Stimulated activated CD4-positive, alpha-beta T cell treated with anti-CD3 and anti-CD28 coated beads, TNF-alpha, amount 100 ng/mL, for 4 hours (primary cell): Measurements from ENCODE around the gene PAX7.

Source experiments
- DNase-seq, 3 experiments: peaks; one replicate each; pipeline ENCODE4 v3.0.0-alpha.2; 2020; ENCODE audit warnings: low read depth in 3 of 3

The PAX7 gene

DNA sequence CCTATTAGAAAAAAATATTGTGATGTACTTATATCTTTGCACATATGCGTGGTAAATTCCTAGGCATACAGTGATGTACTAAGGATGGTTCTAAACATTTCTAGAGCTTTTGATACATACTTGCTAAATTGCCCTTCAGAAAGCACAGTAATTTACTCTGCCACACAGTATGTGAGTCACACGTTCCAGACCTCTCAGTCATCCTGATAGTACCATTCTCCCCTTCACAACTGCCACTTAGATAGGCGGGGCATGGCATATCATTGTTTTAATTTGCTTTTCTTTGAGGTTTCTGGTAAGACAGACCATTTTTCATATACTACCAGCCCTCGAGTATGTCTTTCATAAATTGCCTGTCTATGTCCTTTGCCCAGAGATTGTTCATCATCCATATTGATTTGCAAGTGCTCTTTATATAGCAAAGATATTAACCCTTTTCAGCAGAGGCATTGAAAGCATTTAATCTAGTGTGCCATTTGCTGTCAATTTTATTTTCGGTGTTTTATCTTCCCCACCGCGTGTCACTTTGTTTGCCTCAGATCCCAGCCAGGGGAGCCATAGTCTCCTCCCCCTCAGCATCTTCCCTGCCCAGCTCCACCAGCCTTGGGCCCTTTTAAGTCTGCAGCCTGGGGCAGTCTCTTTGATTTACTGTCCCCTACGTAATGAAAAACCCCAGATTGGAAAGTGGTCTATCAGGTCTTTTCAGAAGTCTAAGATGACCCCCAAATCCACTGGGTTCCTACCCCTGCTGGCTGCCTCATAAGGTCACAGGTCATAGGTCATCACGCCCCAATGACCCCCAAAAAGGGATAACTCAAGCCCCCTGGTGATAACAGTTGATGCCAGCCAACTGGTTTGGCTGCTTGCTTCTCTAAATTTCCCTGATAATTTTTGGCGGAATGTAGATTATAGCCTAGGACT is 11.8 kb upstream of the PAX7 start:
- DNase-seq = no peak

DNA sequence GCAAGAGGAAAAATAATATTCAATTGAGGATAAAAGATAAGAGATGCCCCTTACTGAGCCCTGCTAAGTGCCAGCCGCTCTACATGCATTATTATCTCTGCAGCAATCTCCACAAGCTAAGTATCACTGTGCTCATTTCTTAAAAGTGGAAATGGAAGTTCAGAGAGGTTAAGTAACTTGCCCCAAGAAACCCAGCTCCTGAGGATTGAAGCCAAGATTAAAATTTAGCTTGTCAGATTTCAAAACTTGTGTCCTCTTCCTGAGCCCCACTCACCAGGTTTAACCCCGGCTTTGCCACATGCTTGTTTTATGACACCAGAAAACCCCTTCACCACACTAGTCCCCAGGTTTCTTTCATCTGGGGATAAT is 11.2 kb upstream of the PAX7 start:
- DNase-seq = no peak

DNA sequence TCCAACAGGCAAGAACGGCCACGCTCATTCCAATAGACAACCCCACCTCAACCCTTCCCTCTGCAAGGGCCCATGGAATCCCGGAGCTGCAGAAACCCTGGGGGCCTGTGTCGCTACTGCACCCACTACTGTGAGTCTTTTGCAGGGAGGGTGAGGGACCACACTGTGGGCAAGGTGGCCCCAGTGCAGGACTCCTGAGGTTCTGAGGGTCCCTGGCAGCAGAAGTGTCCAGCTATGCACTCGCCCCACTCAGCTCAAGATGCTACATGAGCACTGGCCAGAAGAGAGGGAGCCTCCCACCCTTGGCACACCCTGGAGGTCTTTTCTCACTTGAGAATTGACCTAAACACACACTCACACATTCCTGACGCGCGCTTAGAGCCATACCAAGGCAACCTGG is 2.1 kb upstream of the PAX7 start:
- DNase-seq = no peak

DNA sequence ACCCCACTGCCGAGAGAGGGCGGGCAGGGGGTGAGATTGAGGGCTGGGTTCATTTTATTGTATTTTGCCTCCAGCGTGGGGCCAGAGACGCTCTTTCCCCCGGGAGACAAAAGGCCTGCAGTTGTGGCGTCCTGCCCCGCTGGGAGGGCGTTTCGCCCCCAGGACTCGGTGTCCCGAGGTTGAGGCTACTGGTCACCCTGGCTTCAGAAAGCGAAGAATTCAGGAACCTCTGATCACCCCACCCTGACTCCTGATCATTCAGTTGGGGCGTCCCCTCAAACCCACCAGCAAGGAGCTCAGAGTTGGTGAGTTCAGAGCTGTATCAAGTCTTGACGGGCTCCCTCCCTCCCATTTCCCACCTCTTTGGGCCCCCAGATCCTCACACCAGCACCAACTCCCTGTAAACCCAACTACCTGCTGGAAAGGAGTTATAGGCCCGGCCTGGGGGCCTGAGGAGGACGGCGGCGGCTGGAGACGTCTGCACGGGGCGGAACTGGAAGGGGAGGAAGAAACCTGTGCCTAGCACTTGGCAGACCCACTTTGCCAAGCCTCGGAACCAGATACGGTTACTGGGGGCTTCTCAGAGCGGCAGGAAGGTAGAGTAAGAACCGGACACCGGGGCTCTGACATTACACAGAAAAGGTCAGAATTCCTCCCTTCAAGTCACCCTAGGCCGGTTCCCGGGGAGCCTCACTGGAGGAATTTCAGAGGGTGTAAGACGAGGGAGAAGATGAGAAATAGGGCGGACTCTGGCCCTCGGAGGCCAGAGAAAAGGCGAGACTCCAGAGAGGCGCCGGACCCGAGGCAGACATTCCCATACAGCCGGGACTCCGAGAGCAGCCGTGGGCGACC is 761 bp upstream of the PAX7 start:
- no peak for DNase-seq

DNA sequence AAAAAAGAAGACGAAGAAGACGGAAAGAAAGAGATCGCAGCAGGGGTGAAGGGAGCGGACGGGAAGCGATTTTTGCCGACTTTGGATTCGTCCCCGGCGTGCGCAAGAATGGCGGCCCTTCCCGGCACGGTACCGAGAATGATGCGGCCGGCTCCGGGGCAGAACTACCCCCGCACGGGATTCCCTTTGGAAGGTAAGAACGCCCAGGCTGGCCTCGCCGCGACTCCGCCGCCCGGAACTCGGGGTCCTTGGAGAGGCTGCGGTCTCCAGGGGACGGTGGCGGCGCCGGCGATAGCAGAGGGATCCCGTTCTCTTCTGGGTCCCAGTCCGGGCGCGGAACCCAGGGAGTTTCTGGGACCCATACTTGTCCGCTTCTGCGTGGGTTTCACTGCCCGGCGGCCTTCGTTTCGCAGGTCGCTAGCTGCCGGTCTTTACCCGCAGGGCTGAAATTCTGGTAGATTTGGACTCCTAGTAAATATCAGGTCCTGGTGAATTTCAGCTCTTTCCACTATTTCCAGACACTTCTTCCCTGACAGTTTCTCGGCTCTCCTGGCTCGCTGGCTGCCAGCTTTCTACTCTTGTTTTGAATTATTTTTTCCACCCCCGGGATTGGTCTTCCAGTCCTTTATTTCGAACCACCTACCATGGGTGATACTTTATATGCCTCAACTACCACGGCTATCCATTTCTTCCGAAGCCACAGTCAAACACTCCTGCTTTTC is 1.0 kb downstream of the PAX7 start:
- DNase-seq = no peak

DNA sequence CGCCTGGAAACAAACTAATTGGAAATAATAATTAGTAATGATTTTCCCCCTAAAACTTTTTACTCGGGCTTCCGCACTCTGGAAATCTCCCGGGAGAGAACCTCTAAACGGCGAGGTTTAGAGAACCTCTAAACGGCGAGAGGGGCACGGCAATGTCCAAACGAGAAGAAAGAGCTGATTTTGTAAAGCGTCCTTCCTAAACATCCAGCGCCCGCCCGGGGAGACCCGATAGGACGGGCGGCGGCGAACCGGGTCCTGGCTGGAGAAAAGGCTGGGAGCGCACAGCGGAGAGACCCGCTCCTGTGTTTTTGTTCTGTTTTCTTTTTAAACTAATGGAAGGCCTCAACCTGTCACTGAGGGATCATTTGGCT is 1.6 kb downstream of the PAX7 start:
- DNase-seq = no peak

DNA sequence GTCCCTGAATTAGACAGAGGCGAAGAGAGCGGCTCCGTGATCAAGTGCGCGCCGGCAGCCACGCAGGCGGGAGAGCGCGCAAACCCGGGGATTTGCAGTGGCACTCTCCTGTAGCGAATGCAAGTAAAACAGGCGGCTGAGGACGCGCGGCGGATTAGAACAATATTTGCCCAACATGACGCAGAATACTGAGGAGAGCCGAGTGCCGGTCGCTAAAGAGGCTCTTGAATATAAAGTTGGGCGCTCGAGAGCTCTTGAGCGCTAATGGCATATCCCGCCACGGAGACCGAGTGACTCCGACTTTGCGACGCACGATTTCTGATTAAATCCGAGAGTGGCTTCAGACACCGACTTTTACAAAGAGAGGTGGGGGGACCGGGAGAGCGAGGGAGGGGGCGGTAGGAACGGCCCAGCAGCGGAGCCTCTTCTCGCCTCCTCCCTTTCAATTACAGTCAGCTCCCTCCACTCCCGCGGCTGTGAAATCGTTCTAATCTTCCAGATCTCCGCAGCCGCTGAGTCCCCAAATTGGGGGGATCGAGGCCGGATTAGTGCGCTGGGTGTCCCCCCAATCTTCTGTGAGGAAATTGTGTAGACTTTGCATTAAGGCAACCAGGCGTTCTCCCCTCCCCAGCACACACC is 2.3 kb downstream of the PAX7 start:
- DNase-seq = no peak

DNA sequence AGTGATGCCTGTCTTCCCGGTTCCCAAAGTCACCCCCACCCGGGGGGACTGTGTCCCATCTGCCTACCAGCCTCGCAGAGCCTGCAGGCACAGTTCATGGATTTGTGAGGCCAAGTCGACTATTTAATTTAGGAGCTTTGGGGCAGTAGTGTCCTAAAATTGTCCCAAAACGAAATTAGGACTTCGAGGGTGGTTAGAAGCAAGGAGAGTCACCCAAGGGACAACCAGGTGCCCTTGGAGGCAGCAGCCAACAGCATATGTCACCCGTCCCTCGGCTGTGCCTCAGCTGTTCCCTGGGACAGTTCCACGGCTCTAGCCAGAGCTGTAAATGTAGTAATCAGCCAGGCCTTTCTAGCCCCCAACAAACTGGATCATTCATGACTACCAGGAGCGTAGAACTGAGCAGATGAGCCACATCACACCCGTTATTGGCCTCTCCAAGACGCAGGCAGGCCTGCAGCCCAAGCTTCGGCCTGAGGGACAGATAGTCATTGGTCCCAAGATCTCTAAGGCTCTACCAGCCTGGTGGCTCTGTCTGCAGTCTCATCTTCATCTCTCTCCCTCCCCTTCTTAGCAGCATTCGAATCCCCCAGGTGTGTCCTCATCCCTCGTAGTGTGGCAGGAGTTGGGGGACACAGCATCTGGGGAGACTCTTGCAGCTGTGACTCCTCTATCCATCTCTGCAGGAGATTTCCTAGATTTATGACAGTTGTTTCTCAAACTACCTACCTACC is 2.9 kb downstream of the PAX7 start:
- no peak for DNase-seq

DNA sequence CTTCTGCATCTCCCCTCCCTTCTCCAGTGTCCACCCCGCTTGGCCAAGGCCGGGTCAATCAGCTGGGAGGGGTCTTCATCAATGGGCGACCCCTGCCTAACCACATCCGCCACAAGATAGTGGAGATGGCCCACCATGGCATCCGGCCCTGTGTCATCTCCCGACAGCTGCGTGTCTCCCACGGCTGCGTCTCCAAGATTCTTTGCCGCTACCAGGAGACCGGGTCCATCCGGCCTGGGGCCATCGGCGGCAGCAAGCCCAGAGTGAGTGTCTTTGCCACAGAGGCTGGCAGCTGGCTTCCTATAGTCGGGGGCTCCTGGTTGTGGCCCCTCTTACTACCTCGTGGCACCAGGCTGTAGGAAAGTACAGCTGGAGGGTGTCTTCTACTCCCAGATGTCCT is 3.6 kb downstream of the PAX7 start:
- DNase-seq = no peak

DNA sequence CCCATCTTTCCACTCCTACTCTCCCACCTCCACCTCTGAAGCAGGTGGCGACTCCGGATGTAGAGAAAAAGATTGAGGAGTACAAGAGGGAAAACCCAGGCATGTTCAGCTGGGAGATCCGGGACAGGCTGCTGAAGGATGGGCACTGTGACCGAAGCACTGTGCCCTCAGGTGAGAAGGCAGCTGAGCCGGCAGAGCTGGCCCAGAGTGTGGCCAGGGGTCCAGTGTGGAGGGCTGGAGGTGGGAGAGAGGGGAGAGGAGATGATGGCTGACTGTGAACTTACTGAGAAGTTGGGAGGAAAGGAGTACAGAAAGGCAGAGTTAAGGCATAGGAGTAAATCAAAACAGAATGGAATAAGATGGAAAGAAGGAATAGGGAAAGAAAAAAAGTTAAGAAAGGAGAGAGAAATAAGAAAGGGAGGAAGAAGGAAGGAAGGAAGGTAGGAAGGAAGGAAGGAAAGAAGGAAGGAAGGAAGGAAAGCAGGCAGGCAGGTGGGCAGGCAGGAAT is 4.5 kb downstream of the PAX7 start:
- no peak for DNase-seq

DNA sequence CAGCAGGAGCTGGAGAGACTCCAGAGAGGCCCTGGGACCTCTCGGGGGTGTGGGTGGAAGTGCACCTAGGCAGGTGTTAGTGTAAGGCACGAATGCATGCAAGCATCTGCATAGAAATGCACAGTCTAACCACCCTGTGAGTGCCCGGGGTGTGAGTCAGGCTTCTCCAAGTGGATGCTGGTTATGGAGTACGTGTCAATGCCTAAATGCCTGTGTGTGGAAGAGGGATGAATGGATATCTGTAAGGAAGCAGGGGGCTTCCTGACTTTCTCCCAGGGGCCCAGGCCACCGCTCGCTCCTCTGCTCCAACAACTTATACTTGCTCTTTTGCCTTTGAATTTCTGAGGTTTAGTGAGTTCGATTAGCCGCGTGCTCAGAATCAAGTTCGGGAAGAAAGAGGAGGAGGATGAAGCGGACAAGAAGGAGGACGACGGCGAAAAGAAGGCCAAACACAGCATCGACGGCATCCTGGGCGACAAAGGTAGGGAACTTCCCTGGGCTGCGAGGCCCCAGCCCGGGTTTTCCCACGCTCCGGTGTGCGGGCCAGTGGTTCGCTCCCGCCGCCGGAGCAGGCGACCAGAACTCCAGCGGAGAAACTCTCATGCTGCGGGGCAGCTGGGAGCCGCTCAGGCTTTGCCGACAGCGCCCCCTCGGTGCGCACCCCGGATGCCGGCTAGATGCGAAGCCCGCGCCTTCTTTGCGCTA is 5.4 kb downstream of the PAX7 start:
- no peak for DNase-seq

DNA sequence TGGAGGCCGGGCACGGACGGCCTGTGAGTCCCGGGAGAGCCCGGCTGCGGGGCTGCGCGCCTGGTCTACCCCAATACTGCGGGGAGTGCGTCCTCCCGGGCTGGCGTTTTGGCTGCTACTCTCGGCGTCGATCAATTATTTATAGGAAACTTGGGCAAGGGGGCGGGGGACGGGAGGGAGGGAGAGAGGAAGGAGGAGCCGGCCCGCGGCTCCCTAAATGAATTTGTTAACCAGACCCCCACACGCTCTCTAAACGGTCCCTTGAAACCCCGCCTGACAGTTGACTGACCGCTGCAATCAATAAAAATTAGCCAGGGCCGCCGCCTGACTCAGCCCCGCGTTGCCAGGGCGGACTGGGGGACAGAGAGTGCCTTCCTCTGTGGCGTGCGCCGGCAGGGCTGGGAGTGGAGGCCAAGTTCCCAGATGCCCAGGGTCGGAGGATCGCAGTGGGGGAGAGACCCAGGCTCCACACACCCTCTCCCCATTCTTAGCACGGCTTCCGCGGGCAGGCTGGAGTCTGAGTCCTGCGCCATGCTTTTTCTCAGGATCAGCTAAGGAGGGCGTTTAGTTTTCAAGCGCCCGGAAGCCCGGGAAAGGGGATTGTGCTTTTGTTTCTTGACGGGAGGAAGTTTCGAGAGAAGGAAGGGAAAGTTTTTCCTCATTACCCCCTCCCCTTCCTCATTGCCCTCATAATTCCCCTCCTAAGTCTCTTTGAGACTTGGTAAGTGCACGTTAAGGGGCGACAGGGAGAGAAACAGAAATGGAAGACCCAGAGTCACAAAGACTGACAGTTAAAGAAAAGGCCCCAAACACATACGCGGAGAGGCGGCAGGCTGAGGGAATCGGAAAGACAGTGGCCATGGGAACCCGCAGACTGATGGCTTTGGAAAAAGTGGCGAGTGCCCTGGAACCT is 6.2 kb downstream of the PAX7 start:
- no peak for DNase-seq

DNA sequence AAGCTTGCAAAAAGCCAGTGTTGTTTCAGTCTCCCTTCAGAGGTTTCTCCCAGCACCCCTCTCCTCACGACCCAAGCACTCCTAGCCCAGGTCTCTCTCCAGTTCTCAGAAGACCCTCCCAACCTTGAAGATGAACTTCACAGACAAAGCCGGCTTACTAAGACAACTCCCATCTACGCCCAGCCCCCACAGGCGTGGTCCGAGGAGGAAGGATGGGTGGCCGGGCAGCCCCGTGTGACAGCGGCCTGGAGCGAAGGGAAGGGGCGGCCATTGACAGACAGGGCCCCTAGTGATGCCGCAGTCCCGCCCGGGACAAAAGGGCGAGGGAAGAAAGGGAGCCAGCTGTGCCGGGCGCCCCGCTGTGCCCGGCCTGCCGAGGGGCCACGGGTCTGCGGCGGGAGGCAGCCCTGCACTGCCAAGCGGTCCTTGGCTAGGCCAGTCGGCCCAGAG is 6.9 kb downstream of the PAX7 start:
- no peak for DNase-seq

DNA sequence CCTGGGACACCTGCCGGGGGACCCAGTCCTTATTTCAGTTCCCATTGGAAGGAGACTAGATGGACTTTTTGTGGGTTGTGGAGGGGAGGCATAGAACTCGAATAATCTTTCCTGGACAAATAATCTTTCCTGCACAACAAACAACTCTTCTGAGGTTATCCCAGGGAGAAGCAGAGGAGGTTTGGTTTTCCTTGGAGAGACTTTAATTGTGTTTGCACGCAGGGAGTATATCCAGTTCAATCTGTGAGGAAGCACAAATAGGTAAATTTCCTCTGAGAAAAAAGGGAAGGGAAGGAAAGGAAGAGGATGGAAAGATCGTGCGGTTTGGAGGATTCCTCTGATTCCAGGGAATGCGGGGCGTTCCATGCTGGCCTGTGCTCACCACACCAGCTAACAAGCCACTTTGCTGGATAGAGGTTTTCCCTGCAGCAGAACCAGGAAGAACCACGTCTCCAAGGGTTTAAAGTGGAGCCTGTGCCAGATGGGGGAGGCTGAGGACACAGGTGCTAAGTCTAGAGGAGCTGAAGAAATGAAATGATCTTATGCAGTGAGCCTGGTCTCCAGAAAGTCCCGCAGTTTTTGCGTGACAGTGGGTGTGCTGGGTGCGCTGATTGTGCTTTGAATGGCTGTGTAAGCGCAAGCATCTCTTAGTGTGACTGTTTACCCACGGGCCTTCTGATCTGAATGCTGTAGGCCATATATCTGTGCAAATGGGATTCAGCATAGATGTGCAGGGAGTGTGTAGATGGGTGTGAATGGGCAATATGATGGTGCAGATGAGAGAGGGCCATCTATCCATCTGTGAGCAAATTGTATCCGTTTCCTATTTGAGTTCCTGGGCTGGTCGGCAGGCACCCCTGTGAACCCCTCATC is 7.6 kb downstream of the PAX7 start:
- no peak for DNase-seq

DNA sequence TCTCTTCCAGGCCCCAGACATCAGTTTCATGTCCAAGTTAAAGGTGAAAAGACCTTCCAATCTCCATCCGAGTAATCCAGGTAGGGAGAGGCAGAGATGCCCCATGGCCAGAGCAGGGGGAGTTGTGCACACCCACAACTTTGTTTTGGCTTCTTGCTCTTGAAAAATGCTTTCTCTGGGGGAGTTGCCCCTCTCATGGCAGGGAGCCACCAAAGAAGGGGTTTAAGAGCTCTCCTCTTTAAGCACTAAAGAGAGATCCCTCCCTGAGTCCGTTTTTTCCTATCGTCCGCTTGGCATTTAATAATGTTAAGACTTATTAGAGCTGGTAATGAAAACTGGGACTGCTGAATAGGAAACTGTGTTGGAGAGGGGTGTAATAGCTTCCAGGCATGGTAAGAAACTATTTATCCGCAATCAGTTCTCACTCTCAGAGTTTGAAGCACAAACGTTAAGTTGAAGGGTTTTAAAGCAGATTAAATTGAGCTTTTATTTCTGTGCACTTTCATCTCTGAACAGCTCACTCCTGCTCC is 8.3 kb downstream of the PAX7 start:
- DNase-seq = no peak

DNA sequence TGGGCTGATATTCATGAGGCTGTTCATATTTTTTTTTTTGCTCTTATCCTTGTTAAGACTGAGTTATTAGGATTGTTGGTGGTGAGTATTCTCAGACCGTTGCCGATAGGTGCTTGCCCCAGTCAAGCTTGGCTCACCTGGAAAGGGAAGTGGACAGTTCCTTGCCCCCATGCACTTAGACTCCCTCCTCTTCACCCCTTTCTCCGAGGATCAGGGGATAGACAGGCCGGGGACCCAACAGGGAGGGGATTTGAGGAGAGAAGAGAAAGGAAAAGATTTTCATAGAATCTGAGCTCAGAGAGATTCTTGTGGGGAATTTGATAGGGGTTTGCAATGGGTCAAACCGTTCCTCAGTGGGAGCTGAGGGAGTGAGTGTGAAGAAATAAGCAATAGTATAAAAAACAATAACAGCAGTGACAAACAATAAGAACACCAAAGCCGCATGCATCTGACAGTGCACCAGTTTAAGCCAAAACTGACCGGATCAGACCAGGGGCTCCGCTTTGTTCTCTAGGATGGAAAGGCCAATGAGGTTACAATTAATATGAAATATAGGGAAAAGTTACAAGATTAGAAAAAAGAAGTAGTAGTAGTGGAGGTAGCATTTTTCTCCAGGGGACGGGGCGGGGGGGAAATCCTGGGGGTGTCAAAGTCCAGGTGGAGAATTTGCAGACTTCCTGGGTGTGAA is 8.9 kb downstream of the PAX7 start:
- no peak for DNase-seq

DNA sequence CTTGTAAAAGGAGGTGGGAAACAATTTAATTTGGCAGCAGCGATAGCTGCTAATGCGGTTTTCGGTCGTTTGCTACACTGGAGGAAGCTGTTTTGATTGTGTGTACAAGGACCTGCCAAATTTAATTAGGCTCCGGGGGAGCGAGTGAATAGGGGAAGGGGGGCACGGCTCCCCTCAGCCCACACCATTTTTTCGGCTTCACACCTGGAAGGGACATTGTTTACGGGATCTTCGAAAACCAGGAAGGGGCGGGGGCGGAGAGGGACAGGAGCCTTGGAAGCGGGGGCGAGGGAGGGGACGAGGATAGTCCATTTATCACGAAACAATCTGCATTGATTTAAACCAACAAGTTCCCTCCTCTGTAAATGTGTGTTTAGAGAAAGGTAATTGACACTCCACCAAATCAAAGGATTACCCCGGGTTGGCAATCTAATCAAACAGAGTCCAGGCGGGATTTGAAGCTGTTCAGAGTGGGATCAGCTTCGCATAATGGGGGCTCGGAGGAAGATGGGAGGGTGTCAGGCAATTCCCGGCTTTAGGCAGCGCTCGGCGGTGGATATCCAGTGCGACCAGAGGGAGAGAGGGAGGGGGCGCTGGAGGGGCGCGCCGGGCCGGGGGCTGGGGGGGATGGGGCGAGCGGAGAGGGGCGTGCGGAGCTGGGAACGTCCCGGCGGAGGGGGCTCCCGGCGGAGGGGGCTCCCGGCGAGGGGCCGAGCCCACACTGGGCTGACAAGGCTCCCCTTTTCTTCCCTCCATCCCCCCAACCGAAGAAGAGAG is 9.8 kb downstream of the PAX7 start:
- no peak for DNase-seq
